Stimulated activated CD4-positive, alpha-beta T cell treated with anti-CD3 and anti-CD28 coated beads, Interleukin-15, amount 100 ng/mL, for 24 hours (primary cell): ENCODE data around the gene DIP2B.

Source experiments
- DNase-seq: peaks from one replicate; pipeline ENCODE4 v3.0.0-alpha.2; 2020

Gene DIP2B

GRCh38 chr12:50617657-50618056 lies 112.9 kb downstream of the DIP2B start:
- no peak for DNase-seq

- DNase-seq, result no peak
These were observed 114.3 kb downstream of the DIP2B start for GRCh38 chr12:50618864-50619609.

GRCh38 chr12:50619610-50619958 lies 114.8 kb downstream of the DIP2B start:
- no peak for DNase-seq

GRCh38 chr12:50620109-50620977 lies 115.6 kb downstream of the DIP2B start:
- peak; percentile 35 for DNase-seq

GRCh38 chr12:50620978-50621360 lies 116.2 kb downstream of the DIP2B start:
- no peak for DNase-seq

- DNase-seq, result no peak
These were observed 116.9 kb downstream of the DIP2B start for GRCh38 chr12:50621399-50622300.

- no peak for DNase-seq
These were observed 120.5 kb downstream of the DIP2B start for GRCh38 chr12:50625029-50625925.

- no peak for DNase-seq
These were observed 121.2 kb downstream of the DIP2B start for GRCh38 chr12:50626026-50626425.

- no peak for DNase-seq
These were observed 122.7 kb downstream of the DIP2B start for GRCh38 chr12:50627491-50627890.

GRCh38 chr12:50628394-50628793 lies 123.6 kb downstream of the DIP2B start:
- no peak for DNase-seq

- DNase-seq, result no peak
These were observed 129.2 kb downstream of the DIP2B start for GRCh38 chr12:50633955-50634354.

- DNase-seq, result no peak
These were observed 129.6 kb downstream of the DIP2B start for GRCh38 chr12:50634379-50634778.

GRCh38 chr12:50635364-50635763 lies 130.6 kb downstream of the DIP2B start:
- no peak for DNase-seq

GRCh38 chr12:50635857-50636256 lies 131.1 kb downstream of the DIP2B start:
- DNase-seq, result no peak

- no peak for DNase-seq
These were observed 131.7 kb downstream of the DIP2B start for GRCh38 chr12:50636505-50636904.

- no peak for DNase-seq
These were observed 133.2 kb downstream of the DIP2B start for GRCh38 chr12:50637870-50638481.

- no peak for DNase-seq
These were observed 133.7 kb downstream of the DIP2B start for GRCh38 chr12:50638482-50638880.

- no peak for DNase-seq
These were observed 134.9 kb downstream of the DIP2B start for GRCh38 chr12:50639721-50640120.

GRCh38 chr12:50640321-50640939 lies 135.6 kb downstream of the DIP2B start:
- DNase-seq, result no peak

- DNase-seq, result no peak
These were observed 136.8 kb downstream of the DIP2B start for GRCh38 chr12:50641566-50641965.

GRCh38 chr12:50642035-50642451 lies 137.3 kb downstream of the DIP2B start:
- DNase-seq, result no peak
